ENCODE data around the gene KAT2B.

Gene KAT2B

DNA sequence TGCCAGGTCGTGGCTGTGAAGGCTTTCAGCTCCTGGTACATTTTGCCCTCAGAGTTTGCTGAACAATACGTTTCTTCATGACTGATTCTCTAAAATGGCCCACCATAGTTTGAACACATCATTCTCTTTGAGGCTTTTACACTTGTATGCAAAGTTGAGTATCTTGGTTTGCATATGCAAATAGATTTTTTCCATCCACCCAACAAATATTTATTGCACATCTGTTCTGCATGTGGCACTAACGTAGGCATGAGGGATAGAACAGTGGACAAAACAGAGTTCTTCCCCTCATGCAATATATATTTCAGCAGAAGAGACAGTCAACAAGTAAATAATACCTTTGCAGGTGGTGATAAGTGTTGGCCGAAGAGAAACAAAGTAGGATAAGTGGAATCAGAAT lies 55.2 kb downstream of the KAT2B start:
- no peak for DNase-seq (ENCODE audit: low read depth in 2 of 2, low spot score in 1 of 2)

DNA sequence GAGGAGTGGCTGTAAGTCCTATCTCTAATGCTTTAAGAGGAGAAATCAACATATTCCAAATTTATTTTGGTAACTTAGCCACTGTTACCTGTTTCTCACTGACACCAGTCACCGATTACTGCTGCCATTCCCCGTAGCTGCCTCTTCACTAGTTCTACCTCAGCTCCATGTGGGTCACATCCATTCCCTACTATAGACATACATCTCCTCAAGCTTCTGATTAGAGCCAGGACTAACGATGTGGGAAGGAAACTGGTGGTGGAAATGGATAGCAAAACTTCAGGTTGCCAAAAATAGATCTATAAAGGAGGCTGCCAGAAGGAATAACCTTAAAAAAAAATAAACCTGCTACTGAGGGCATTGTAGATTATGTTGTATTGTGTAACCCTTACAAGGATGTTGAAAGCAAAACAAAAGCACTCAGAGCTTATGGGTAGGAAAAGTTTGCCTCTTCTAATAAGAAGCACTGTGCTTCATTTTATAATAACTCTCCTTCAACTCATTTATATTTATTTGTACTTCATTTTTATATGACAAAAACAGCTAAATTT lies 56.0 kb downstream of the KAT2B start:
- DNase-seq (ENCODE audit: low read depth in 2 of 2, low spot score in 1 of 2), result no peak

DNA sequence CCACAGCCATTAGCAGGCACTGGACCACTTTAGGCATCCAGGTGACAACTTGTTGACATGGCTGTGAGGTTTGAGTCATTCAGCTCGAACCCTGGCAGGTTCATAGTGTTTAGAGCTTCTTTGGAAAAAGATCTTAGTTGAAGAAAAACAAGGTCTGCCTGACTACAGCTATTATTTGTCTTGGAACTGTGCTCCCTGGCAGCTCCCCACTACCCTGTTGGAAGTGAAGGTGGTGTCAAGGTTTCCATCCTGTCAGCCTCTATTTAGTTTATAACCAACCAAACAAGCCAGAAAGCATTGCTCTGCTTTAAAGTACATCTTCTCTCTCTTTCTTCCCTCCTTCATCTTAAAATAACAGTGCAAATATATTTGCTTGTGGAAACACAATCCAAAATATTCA lies 56.8 kb downstream of the KAT2B start:
- no peak for DNase-seq (ENCODE audit: low read depth in 2 of 2, low spot score in 1 of 2)

DNA sequence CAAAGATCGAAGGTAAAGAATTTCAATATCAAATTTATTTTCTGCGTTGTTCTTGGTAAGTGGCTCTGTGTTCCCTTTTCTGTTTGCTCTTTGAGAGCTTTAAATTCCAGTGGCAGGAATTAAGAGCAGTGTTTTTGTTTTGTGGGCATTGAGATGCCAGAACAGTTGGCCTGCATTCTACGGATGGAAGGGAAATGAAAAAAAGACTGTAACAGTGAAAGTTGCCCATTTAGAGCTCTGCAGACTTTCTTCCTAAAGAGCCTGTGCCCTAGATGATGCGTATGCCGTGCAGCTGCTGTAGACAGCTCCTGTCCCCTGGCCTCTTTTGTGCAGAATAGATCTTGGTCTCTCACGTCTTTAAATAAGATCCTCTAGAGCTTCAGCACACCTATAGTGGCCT lies 58.8 kb downstream of the KAT2B start:
- DNase-seq (ENCODE audit: low read depth in 2 of 2, low spot score in 1 of 2), result no peak

DNA sequence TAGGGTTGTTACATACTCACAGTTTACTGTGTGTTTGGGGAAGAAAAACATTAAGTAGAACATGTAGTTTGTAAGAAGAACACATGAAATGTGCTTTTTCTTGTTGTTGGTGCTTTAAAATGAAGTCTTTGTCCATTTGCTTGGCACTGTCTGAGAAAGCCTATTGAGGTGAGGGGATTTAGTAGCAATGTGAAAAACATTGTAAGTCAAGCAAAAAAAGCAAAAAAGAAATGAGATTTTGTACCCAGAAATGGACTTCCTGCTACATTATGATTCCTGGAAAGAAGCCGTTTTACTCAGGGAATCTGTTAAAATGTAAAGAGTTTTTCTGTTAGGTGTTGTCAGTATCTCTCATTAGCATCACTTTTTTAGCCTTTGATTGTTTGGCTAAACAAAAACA lies 59.9 kb downstream of the KAT2B start:
- DNase-seq (ENCODE audit: low read depth in 2 of 2, low spot score in 1 of 2), result no peak

DNA sequence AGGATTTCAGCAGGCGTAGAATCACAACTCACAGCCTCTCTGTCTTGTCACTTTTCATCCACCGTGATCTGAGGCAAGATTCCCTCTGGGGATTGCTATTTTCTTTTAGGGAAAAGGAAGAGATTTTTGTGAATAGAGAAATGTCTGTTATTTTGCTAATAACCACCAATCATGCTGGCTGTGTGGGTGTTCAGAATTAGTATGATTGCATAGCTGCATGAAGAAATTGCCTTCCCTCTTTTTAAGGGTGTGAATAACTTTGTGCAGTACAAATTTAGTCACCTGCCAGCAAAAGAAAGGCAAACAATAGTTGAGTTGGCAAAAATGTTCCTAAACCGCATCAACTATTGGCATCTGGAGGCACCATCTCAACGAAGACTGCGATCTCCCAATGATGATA lies 60.8 kb downstream of the KAT2B start:
- DNase-seq (ENCODE audit: low read depth in 2 of 2, low spot score in 1 of 2), result no peak

DNA sequence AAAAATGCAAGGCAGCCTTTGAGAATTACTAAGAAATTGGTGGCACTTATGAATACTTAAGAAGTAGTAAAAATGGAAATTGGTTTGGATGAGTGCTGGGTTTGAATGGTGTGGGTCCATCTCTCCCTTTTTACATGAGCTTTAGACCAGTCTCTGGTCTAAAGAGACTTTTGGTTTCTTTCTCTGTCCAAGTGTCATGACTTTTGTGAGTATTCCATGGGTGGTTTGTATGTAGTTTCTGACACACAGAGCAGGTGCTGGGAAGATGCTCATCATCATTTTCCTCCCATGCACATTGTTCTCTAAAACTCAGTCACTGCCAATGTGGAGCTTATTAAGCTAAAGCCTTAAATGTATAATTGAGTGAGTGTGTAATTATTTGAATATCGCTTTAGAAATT lies 63.5 kb downstream of the KAT2B start:
- no peak for DNase-seq (ENCODE audit: low read depth in 2 of 2, low spot score in 1 of 2)

DNA sequence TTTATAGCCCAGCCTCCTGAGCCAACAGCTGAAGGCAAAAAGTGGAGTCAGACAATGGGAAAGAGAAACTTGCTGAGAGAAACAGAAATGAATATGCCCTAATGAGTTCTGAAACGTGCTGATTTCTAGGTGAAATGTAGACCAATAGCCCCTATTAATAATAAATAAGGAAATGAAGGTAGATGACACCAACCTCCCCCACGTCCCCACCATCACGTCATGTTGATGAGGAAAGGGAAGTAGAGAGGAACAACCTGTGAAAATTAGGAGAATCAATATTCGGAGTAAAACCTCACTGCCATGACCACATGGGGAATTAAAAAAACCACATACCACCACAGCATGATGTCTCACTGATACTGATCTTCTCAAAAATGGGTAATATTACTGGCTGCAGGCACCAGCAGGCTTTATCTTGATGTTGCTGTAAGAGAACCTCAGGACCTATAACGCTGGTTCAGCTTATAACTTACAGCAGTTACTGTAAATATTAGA lies 64.0 kb downstream of the KAT2B start:
- no peak for DNase-seq (ENCODE audit: low read depth in 2 of 2, low spot score in 1 of 2)

DNA sequence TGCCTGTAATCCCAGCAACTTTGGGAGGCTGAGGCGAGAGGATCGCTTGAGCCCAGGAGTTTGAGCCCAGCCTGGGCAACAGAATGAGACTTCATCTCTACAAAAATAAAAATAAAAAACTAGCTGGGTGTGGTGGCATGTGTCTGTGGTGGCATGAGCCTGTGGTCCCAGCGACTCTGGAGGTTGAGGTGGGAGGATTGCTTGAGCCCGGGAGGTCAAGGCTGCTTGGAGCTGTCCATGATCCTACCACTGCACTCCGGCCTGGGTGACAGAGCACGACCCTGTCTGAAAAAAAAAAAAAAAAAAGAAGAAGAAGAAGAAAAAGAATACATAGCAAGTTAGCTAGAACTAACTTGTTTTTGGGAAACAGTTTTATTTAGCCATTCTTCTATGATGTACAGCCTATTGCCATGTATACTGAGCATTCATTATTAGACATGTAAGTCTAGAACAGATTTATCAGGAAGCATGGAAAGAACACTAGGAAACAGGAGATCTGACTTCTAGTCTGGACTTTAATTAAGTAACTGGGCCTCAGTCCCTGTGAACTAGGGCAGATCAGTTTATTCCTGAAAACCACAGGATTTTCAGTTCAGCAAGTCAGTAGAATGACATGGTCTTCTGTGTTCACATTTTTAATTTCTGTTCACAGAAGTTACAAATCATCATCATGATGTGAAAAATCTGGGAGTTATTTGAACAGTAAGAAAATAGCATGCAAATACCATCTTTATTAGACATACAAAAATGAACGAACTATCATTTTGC lies 65.5 kb downstream of the KAT2B start:
- DNase-seq (ENCODE audit: low read depth in 2 of 2, low spot score in 1 of 2), result no peak

DNA sequence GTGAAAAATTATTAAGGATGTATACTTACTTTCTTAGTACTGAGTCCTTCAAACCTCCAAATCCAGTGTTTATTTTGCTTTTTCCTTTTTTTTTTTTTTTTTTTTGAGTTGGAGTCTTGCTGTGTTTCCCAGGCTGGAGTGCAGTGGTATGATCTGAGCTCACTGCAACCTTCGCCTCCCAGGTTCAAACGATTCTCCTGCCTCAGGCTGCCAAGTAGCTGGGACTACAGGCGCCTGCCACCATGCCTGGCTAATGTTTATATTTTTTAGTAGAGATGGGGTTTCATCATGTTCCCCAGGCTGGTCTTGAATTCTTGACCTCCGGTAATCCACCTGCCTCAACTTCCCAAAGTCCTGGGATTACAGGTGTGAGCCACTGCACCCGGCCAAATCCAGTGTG lies 67.5 kb downstream of the KAT2B start:
- DNase-seq (ENCODE audit: low read depth in 2 of 2, low spot score in 1 of 2), result no peak

DNA sequence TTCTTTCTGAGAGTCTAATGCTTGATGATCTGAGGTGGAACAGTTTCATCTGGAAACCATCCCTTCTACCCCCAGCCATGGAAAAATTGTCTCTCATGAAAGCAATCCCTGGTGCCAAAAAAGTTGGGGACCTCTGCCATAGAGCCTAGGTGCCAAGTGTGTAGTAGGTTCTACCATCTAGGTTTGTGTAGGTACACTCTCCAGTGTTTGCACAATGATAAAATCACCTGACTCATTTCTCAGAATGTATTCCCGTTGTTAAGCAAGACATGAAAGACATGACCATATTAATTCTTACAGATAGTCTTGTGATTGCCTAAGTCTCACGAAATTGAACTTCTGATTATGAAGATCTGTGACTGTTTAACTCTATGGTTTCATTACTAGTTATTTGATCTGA lies 68.6 kb downstream of the KAT2B start:
- DNase-seq (ENCODE audit: low read depth in 2 of 2, low spot score in 1 of 2), result no peak

DNA sequence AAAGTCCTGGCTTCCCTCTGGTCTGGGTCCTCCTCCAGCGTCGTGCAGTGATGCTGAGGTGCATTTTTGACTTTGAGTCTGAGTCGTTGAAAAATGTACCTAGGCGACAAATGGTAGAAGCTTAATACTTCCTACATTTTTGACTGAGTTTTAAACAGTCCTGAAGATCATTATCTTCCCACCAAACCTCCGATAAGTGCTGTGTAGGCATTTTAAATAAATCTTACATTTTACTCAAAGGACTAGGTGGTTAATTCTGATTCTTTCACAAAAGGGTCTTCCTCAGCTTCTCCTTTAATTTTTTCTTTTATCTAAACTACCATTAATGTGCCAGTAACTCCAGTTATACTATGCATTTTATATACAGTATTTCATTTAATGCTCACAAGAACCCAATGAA lies 70.6 kb downstream of the KAT2B start:
- DNase-seq (ENCODE audit: low read depth in 2 of 2, low spot score in 1 of 2), result no peak

DNA sequence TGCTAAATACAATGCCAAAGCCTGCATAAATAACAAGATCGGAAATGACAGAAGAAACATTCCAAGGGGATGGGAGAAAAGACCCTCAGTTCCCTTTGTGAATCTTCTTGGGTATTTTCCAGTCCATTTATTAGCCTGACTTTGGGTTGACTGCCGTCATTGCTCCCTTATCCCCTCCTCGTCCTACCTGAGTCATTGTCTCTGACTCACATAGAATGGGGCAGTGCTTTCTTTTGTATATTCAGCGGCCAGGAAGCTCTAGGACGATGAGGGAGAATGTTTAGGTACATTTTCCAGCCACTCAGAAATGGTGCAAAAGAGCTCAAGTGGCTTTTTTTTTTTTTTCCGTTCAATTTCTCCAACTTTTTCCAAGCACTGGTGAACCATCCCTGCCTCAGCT lies 71.6 kb downstream of the KAT2B start:
- no peak for DNase-seq (ENCODE audit: low read depth in 2 of 2, low spot score in 1 of 2)

DNA sequence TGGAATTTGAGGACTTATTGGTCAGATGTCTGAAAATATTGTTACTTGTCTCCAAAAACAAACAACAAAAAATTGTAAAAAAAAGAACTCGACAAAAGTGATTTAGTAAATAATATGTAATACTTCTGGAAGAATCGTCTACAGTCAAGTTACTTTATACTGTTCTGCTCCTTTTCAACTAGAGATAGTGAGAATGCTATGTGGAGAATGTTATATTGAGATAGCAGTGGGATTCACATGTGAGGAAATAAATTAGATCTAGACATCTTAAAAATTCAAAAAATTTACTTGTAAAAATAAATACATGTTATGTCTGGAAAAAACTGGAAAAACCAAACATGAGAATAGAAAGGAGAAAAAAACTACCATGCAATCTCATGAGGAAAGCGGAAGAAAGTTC lies 80.8 kb downstream of the KAT2B start:
- DNase-seq (ENCODE audit: low read depth in 2 of 2, low spot score in 1 of 2), result no peak

DNA sequence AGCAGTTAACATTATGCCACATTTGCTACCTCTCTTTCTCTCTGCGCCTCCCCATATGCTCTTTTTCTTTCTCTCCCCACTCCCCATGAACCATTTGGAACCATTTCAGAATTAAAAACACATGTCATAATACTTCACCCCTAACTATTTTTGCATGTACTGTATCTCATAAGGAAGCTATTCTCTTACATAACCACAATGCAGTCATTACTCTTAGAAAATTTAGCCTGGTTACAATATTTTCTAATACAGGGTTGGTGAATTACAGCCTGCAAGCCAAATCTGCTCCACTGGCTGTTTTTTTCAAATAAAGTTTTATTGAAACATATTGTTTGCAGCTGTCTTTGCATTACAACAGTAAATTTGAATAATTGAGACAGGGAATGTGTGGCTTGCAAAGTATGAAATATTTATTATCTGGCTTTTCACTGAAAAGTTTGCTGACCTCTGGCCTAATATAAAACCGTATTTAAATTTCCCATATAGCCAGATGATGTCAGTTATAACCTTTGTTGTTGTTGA lies 82.9 kb downstream of the KAT2B start:
- DNase-seq (ENCODE audit: low read depth in 2 of 2, low spot score in 1 of 2), result no peak

DNA sequence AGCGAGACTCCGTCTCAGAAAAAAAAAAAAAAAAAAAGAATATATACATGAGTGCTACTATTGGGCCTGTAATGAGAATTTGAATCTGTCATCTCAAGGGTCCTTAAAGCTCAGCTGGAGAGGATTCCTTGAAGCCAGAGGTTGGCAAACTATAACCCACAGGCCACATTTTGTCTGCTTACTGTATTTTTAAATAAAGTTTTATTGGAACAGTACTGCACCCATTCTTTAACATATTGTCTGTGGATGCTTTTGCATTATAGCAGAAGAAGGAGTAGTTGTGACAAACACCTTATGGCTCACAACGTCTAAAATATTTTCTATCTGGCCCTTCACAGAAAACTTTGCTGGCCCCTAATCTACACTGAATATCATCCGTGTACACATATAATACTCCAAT lies 85.0 kb downstream of the KAT2B start:
- no peak for DNase-seq (ENCODE audit: low read depth in 2 of 2, low spot score in 1 of 2)

DNA sequence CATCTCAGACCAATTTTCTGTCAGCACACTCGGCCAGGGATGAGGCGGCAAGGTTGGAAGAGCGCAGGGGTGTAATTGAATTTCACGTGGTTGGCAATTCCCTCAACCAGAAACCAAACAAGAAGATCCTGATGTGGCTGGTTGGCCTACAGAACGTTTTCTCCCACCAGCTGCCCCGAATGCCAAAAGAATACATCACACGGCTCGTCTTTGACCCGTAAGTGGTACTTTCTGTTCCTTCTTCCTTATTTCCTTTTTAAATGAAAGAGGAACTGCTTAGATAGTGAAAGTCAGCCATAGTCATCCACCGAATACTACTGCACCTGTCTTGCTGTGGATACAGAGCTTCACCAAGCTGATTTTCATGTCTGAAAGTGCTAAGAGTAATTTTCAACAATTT lies 85.7 kb downstream of the KAT2B start:
- no peak for DNase-seq (ENCODE audit: low read depth in 2 of 2, low spot score in 1 of 2)

DNA sequence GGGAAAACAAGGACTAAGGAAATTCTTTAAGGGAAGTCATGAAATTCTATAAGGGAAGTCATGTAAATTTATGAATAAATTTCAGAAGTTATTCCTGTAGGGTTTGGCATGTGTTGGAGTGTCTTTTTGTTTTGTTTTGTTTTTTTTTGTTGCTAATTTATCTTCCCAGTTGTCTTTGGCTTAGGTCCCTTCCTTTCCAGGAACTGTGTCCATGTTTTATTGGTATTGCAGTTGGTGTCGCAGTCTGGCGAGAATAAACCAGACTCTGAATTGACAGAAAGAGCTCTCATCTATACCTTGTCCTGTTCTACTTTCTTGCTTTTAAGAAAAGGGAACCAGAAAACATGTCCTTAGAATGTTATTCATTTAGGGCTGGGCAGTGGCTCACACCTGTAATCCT lies 88.1 kb downstream of the KAT2B start:
- no peak for DNase-seq (ENCODE audit: low read depth in 2 of 2, low spot score in 1 of 2)

DNA sequence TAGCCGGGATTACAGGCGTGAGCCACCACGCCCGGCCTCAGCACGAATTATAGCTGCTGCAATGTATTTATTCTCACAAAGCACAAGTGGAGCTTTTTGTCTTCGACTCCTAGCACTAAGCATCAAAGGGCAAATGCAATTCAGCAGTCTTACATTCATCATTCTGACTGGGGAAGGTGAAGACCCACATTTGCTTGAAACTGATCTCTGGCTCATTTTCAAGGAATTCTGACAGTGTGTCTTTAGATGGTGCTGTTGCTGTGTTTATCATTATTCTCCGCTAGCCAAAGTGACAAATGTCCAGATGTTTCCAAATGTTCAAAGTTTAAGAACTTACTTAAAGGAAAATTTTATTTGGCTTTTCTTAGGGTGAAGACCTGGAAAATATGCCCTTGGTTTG lies 89.9 kb downstream of the KAT2B start:
- no peak for DNase-seq (ENCODE audit: low read depth in 2 of 2, low spot score in 1 of 2)

DNA sequence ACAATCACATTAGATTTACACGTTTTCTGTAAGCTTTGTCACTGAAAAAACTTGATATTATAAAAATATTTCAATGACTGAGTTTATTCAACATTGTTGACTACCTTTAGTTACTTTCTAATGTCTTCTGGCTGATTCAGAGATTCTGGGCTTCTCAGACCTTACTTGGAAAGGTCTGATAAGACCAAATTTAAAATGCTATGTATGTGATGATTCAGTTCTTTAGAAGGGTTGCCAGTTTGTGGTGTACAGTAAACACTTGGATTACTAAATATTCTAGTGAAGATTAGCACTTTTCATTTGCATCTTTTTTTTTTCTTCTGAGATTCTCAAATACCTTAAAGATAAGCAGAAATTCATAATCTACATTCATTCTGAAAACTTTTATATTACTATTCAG lies 96.0 kb downstream of the KAT2B start:
- DNase-seq (ENCODE audit: low read depth in 2 of 2, low spot score in 1 of 2), result no peak

DNA sequence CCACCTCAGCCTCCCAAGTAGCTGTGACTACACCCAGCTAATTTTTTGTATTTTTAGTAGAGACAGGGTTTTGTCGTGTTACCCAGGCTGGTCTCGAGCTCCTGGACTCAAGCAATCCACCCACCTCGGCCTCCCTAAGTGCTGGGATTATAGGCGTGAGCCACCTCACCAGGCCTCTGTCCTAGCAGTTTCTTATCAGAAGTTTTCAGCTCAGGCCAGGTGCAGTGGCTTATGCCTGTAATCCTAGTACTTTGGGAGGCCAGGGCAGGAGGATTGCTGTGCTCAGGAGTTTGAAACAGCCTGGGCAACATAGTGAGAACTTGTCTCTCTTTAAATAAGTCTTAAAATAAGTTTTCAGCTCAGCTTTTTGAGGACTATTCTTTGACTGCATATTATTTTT lies 97.4 kb downstream of the KAT2B start:
- no peak for DNase-seq (ENCODE audit: low read depth in 2 of 2, low spot score in 1 of 2)

DNA sequence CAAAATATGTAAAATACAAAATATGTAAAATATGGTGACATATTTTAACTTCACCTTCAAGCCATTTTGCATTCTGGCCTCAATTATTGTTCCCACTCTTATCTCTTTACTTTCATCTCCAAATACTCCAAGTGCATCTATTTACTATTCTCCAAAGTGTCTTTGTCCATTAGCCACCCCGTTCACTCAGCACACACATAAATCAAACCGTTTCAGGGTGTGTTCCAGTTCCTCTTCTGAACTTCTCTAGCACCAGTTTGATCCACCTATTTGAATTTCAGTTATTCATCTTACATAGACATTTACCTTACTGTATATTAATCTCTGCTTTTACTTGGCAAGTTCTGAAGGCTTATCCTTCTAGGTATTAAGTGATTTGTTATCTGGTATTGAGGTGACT lies 100.6 kb downstream of the KAT2B start:
- DNase-seq (ENCODE audit: low read depth in 2 of 2, low spot score in 1 of 2), result no peak

DNA sequence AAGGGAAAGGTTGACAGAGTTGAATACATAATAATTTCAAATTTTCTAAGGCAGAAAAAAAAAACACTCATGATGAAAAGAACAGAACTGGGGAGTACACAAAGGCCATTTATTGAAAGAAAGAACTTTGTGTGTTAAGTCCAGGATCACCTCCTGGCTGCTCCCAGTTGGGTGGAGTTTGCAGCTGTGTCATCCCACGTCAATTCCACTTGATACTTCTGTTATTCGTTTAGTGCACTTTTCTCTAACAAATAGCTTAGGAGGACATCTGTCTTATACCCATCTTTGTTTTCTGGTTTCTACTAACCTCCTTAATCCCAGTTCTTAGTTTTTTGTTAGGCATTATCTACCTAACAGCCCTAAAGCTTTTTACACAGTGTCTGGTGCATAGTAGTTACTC lies 101.1 kb downstream of the KAT2B start:
- DNase-seq (ENCODE audit: low read depth in 2 of 2, low spot score in 1 of 2), result no peak

Measured in stimulated activated CD8-positive, alpha-beta memory T cell treated with anti-CD3 and anti-CD28 coated beads, Interleukin-4, amount 100 ng/mL, for 1 hour (primary cell).